ENCODE measurements around the gene HSPA12B.

HSPA12B gene

GRCh38 chr20:3692706-3693294 lies 39.7 kb upstream of the HSPA12B start:
- TF ChIP-seq EZH2 (IDR thresholded peaks at IDR 0.05; ENCODE audit: borderline replicate concordance, low read length) (no peak), CTCF (IDR thresholded peaks at IDR 0.05; ENCODE audit: low read length) (no peak)
- Histone ChIP-seq H3K79me2 (ENCODE audit: insufficient read depth, low read length) (no peaks in the 10 kb centered on the region), H3K27me3 (ENCODE audit: insufficient read depth, low read length) (no peaks in the 10 kb centered on the region; the same call in 1 of the 2 replicates), H3K9me2 (ENCODE audit: low read depth, low read length) (no peaks in the 10 kb centered on the region), H3K4me1 (ENCODE audit: insufficient read depth, low read length, severe bottlenecking) (no peaks in the 10 kb centered on the region), H2AFZ (ENCODE audit: low read length) (no peak overlapping the region), H3K4me2 (ENCODE audit: low read length) (no peak overlapping the region), H3K4me3 (ENCODE audit: low read depth, low read length, poor library complexity, severe bottlenecking) (no peak overlapping the region), H3K36me3 (ENCODE audit: insufficient read depth, low read length) (no peaks in the 10 kb centered on the region), H3F3A (ENCODE audit: insufficient read depth, low read length) (no peaks in the 10 kb centered on the region), H4K20me1 (ENCODE audit: insufficient read depth, low read length) (no peaks in the 10 kb centered on the region), H3K9me3 (ENCODE audit: low read length) (0 out of 2 replicates have a peak, but pooled peaks cover 4% of the 10 kb centered on the region), H3K9ac (ENCODE audit: low read length) (no peak overlapping the region), H3K27ac (ENCODE audit: low read depth, low read length, poor library complexity, severe bottlenecking) (no peak overlapping the region)

GRCh38 chr20:3693376-3693775 lies 39.1 kb upstream of the HSPA12B start:
- H3F3A ChIP-seq (ENCODE audit: insufficient read depth, low read length), result no peaks in the 10 kb centered on the region
- no peak overlapping the region for H2AFZ ChIP-seq (ENCODE audit: low read length)
- H3K9me3 ChIP-seq (ENCODE audit: low read length), result 0 out of 2 replicates have a peak, but pooled peaks cover 4% of the 10 kb centered on the region
- H4K20me1 ChIP-seq (ENCODE audit: insufficient read depth, low read length), result no peaks in the 10 kb centered on the region
- H3K9me2 ChIP-seq (ENCODE audit: low read depth, low read length), result no peaks in the 10 kb centered on the region
- H3K27ac ChIP-seq (ENCODE audit: low read depth, low read length, poor library complexity, severe bottlenecking), result no peak overlapping the region
- H3K4me3 ChIP-seq (ENCODE audit: low read depth, low read length, poor library complexity, severe bottlenecking), result no peak overlapping the region
- TF ChIP-seq EZH2 (IDR thresholded peaks at IDR 0.05; ENCODE audit: borderline replicate concordance, low read length), result no peak
- no peak for TF ChIP-seq CTCF (IDR thresholded peaks at IDR 0.05; ENCODE audit: low read length)
- no peaks in the 10 kb centered on the region; the same call in 1 of the 2 replicates for H3K27me3 ChIP-seq (ENCODE audit: insufficient read depth, low read length)
- H3K4me2 ChIP-seq (ENCODE audit: low read length), result no peak overlapping the region
- no peaks in the 10 kb centered on the region for H3K4me1 ChIP-seq (ENCODE audit: insufficient read depth, low read length, severe bottlenecking)
- H3K79me2 ChIP-seq (ENCODE audit: insufficient read depth, low read length), result no peaks in the 10 kb centered on the region
- H3K36me3 ChIP-seq (ENCODE audit: insufficient read depth, low read length), result no peaks in the 10 kb centered on the region
- H3K9ac ChIP-seq (ENCODE audit: low read length), result no peak overlapping the region

GRCh38 chr20:3694864-3695263 lies 37.6 kb upstream of the HSPA12B start:
- Histone ChIP-seq H3K9me2 (ENCODE audit: low read depth, low read length) (no peaks in the 10 kb centered on the region), H4K20me1 (ENCODE audit: insufficient read depth, low read length) (no peaks in the 10 kb centered on the region), H3F3A (ENCODE audit: insufficient read depth, low read length) (no peaks in the 10 kb centered on the region), H3K79me2 (ENCODE audit: insufficient read depth, low read length) (no peaks in the 10 kb centered on the region), H3K36me3 (ENCODE audit: insufficient read depth, low read length) (no peaks in the 10 kb centered on the region), H3K9ac (ENCODE audit: low read length) (no peak overlapping the region), H3K4me3 (ENCODE audit: low read depth, low read length, poor library complexity, severe bottlenecking) (no peak overlapping the region), H3K9me3 (ENCODE audit: low read length) (0 out of 2 replicates have a peak, but pooled peaks cover 4% of the 10 kb centered on the region), H3K27me3 (ENCODE audit: insufficient read depth, low read length) (no peaks in the 10 kb centered on the region; the same call in 1 of the 2 replicates), H3K4me1 (ENCODE audit: insufficient read depth, low read length, severe bottlenecking) (no peaks in the 10 kb centered on the region), H3K27ac (ENCODE audit: low read depth, low read length, poor library complexity, severe bottlenecking) (no peak overlapping the region), H3K4me2 (ENCODE audit: low read length) (no peak overlapping the region), H2AFZ (ENCODE audit: low read length) (no peak overlapping the region)
- TF ChIP-seq CTCF (IDR thresholded peaks at IDR 0.05; ENCODE audit: low read length) (no peak), EZH2 (IDR thresholded peaks at IDR 0.05; ENCODE audit: borderline replicate concordance, low read length) (no peak)
